Stimulated activated CD4-positive, alpha-beta T cell treated with anti-CD3 and anti-CD28 coated beads, Interleukin-12 subunit alpha, Interleukin-12 subunit beta, amount 100 ng/mL, for 4 hours (primary cell): ENCODE results near the gene CD86.
"Not testable (repeated sequence)": the region's sequence is repeated elsewhere in the genome, so short reads cannot be mapped to it uniquely, and the experiment has no call there.

Source experiments
- DNase-seq: peaks from one replicate; pipeline ENCODE4 v3.0.0-alpha.2; 2020

Gene CD86

DNA sequence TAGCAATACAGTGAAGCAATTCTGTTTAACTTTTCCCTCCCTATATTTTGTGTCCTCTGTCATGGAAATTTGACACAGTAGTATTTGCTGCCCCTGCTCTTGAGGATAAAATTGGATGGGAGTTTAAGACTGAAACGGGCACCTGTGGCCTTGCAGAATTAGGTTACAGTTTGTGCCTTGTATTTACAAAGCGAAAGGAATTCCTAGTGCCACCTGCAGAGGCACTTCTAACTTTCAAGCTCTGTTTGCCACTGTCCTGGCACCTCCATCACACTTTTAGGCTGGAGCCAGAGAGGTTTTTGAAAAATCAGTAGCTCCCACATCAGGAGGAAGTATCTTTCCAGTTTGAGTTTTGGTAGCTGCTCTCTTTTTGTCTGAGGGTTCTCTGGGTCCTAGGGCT lies 39.5 kb downstream of the CD86 start:
- DNase-seq = no peak

DNA sequence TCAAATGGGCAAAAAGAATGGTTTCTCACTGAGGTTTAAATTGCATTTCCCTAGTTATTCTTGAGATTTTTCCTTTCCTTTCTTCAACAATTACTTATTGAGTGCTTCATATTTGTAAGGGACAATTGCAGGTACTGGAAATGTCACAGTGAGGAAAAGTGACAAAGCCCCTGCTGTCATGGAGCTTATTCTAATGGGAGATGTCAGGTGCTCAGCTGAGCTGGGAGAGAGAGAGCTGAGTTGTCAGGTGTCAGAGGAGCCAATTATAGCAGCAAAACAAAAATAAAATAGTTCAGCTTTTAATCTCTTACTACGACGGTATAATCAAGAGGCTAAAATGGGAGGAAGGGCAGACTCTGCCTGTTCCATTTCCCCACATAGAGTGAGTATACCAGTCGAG lies 42.0 kb downstream of the CD86 start:
- no peak for DNase-seq

DNA sequence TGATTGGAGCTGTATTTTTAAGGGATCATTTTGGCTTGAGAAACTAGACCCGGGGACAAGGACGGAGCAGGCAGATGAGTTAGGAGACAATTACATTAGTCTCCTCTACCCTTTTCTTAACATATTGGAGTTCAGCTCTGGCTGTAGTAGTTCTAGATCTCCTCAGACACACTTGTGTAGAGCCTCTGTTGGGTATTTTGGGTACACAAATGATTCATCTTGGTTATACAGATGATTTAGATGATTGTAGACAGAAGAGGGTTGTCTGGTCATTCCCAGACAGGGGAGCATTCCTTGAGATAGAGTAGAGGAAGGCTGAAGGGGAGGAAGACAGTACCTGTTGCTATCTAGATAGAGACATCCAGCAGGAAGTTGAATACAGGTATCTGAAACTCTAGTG lies 43.4 kb downstream of the CD86 start:
- no peak for DNase-seq

DNA sequence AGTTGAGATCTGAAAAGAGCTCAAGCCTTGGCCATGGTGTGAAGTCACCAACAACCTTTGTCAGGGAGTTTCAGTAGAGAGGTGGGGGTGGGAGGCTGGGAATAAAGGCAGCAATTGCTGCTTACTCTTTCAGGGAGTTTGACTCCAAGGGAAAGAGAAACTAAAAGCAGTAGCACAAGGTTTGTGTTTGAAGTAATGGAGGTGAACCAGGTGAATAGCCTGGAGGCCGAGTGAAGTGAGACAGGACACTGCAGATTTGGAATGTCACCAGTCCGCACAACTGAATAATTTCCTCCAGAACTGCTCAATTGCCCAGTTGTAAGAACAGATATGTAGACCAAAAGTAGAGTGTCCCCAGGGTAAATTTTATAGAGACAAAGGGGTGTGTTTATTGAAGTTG lies 44.1 kb downstream of the CD86 start:
- DNase-seq = no peak

DNA sequence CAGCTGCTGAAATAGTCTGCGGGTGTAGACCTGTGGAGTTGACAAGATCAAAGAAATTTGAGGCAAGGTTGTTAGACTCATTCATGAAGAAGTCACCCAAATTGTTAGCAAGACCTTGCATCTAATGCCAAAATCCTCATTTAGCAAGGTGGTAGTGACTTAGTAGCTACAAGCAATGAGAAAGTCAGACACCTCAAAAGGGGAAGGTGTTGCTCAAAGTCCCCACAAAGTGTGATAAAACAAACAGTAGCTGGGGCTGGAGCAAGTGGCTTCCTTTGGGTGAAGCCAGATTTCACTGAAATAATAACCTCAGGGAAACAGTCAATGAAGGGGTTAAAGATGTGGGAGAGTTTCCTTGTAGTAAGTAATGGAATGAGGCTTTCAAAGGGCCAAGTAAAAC lies 44.9 kb downstream of the CD86 start:
- no peak for DNase-seq

DNA sequence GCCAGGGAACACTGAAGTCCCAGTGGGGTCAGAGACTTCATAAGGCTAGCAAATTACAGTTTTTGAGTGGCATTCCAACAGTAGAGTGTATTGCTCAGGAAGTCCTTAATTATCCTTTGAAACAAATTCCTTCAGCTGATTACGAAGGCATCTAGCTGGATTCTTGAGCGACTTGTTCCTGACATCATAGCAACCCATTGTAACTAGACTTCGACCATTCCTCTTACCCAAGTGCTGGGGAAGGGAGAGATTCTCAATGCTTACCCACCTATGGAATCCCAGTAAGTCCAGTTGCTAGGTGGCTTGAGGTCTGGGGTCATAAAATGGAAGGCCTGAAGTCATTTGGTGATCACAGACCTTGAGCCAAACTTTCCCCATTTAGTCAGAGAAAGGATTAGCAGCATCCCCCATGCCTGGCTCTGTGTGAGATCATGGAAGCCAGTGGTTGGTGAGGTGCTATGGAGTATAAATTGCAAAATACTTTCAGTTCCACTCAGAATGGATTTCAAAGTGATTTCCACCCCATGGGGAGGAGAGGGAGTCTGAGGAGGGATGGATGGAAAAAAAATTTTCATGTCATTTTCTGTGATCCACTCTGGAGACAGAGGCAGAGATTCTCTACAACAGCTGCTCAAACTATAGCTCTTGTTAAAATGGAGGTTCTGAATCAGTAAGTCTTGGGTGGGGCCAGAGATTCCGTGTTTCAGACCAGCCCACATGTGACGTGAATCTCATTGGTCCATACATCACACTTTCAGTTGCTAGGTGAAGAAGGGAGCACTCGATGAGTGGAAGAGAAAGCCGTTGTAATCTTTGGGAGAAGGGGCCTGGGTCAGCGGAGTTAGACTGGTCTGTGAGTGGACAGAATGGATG lies 45.7 kb downstream of the CD86 start:
- DNase-seq = no peak

DNA sequence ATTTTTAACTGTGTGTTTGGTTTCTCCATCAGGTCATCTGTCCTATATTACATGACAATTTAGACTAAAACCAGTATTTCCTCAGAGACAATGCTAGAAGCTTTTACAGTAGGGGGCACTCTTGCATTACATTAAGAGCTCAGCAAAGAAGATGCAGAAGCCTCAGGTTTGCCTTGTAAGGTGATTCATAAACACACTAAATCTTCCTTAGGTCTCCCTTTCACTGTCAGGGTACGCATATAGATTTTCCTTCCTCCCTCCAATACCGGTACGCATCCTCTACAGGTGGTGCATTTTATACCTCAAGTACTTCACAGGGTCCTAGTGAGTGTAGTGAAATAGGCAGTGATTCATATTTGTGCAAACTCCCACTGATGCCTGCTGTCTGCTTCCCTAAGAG lies 46.5 kb downstream of the CD86 start:
- DNase-seq = no peak

DNA sequence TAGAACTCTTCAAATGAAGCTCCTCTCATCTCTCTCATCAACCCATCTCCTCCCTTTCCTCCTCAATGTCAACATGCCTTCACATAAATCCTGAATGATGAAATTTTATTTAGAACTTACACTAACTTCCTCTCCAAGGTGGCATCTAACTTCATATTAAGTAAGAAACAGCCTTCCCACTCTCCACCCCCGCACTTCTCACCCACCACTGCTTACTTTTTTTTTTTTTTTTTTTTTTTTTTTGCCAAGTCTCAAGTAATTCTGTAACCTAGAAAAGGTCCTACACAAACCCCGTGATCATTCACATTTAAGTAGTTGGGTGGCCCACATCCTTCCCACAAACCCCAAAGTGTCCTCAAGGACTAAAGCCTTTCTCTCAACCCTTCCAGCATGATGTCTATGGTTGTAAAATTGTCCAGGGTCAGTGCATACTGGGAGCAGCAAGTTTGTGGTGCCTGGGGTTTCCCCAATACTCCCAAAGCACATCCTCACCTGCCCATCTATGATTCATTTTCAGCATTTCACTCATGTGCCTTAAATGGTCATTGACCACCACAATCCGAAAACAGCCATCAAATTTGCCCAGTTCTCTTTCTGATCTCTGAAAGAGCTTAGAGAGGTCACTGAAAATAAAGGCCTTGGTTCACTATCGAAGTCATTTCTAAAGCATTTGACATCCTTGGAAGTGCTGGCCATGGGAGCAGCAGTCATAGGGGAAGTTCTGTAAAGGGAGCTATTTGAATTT lies 47.2 kb downstream of the CD86 start:
- peak; percentile 7 for DNase-seq

DNA sequence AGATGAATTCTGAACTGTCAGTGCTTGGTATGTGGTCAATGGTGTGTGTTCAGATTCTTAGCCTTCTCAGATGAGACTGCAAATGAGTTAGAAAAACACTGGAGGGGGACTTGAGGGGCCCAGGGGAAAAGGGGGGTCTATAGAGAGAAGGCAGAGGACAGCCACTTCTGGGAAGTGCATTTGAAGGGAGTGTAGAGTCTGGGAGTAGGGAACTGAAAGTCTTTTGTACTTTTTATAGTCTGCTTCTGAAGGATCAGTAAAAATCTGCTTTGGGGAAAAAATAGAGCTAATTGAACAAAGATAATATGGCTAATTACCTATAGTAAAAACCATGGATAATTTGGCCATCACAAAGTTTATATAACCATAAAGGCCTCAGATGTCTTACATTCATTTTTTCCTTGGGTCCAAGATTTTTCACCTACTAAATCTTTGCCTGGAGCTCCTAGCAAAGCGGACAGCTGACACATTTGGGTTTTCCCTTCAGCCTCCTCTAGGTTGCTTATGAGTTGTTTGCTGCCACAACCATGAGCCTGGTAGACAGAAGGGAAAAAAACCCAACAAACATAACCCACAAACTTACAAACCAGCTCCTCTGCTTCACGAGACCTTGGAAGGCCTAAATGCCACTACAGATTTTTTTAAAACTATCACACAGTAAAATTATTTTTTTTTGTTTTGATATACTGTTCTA lies 48.8 kb downstream of the CD86 start:
- DNase-seq = no peak

DNA sequence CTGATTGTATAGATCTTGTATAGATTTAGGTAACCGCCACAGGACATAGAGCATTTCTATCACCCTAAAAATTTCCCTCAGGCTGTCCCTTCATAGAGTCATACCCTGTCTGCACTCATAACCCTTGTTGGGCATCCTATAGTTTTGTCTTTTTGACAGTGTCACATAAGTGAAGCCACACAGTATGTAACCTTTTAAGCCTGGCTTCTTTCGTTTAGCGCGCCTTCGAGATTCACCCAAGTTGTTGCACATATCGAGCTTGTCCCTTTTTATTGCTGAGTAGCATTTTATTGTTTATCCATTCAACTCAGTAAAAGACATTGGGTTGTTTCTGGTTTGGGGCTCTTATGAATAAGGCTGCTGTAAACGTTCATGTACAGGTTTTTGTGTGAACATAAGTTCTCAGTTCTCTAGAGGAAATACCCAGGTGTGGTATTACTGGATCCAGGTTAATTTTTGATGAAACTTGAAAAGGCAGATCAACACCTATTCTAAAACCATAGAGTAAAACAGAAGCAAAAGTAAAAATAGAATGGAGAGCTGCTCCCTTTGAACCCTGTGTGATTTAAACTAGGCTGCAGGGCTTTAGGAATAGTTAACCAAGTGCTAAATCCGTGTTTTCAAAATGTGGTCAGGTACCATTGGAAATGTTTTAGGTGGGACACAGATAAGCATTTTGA lies 49.5 kb downstream of the CD86 start:
- DNase-seq = no peak

DNA sequence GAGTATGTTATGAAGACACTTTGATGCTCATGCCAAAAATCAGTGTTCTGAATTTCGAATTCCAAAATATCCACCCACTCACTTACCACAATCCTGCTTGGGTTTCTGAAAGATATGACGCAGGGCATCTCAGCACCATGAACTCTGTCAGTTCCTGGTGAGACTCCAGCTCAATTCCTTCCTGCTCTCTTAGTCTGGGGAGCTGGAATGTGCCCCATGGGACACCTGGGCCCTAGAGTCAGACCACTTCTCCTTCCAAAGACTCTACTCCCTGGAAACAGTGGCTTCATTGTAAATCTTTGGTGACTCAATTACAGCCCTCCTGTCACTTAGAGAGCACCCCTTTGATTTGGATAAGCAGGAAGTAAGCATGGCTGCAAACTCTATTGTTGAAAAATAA lies 50.5 kb downstream of the CD86 start:
- no peak for DNase-seq

DNA sequence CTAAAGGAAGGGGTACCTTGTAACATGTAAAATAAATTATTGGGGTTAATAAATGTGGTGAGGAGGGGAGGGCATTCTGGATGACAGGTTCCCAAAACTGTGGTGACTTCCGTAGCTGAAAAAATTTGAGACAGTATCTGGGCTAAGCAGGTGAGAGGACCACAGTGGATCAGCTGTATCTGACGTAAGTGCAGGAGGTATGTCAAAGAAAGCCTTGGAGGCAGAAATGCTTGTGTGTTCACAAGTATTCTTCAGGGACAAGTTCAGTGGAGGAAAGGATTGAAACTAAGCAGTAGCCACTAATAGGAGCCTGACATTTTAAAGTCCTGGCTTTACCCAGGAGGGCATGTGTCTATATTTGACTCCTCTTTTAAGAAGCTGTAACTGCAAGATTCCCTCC lies 52.0 kb downstream of the CD86 start:
- DNase-seq = no peak

DNA sequence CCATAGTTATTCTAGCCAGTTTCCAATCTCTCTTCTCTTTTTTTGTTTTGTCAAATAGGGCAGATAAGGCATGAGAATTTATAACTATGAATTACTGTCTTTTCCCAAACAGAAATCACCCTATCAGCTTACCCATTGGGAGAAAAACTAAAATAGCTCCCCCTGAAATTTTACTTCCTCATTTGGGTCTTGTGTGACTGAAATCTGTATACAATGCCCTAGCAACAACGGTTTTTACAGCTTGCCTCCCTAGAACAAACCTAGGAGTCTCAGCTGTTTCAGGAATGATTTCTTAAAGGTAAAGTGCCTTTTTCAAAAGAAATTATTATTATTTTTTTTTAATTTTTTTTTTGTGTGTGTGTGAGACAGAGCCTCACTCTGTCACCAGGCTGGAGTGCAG lies 56.8 kb downstream of the CD86 start:
- no peak for DNase-seq

DNA sequence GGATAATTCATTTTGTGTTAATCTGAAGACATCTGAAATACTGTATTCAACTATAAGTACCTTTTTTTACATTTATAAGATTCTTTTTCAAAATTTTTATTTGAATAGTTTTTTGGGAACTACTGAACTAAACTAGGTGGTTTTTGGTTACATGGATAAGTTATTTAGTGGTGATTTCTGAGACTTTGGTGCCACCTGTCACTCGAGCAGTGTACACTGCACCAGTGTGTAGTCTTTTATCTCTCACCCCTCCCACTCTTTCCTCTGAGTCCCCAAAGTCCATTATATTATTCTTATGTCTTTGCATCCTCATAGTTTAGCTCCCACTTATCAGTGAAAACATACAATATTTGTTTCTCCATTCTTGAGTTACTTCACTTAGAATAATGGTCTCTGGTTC lies 57.6 kb downstream of the CD86 start:
- DNase-seq = no peak

DNA sequence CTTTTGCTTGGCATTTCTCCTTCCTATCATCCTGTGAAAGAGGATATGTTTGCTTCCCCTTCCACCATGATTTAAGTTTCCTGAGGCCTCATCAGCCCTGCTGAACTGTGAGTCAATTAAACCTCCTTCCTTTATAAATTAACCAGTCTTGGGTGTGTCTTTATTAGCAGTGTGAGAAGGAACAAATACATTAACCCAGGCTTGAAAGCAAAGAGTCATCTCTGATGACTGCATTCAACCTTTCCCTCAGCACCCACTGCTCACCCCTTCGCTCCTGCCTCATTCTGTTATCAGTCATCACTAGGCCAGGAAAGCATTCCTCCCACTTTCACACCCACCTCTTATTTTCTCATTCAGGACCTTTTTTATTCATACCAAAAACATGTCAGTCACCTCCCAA lies 68.7 kb downstream of the CD86 start:
- DNase-seq = no peak

DNA sequence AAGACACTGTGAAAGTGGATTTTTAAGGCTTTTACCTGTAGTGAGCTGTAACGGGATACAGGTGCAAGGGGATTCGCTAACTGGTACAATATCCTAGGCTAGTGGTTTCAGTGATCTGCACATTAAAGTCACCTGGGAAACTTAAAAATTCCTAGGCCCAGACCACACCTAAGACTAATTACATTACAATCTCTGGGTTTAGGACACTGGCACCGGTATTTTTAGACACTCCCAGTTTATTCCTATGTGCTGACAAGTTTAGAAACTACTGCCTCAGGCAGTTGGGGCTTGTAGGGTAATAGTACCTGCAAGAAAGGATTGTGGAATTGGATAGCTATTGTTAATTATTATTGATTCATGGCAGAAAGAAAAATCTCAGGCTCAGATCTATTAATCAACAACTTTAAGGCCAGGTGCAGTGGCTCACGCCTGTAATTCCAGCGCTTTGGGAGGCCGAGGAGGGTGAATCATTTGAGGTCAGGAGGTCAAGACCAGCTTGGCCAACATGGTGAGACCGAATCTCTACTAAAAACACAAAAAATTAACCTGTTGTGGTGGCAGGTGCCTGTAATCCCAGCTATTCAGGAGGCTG lies 77.9 kb downstream of the CD86 start:
- DNase-seq = no peak

DNA sequence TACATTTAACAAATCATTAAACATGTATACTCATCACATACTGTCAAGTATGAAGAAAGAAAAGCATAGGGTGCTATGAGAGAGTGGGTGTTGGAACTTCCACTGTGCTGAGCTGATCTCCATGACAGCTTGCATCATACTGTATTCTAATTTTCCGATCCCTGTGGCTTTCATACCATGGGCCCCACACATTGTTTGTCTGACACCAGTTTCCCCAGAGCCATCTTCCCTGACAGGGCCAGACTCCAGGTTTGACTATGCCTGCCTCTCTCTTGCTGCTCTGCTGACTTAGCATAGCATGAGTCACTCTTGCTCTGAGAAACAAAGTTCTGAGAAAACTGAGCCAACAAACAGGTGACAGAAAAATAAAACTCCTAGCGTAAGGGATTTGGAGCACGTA lies 91.3 kb downstream of the CD86 start:
- DNase-seq = peak; percentile 28

DNA sequence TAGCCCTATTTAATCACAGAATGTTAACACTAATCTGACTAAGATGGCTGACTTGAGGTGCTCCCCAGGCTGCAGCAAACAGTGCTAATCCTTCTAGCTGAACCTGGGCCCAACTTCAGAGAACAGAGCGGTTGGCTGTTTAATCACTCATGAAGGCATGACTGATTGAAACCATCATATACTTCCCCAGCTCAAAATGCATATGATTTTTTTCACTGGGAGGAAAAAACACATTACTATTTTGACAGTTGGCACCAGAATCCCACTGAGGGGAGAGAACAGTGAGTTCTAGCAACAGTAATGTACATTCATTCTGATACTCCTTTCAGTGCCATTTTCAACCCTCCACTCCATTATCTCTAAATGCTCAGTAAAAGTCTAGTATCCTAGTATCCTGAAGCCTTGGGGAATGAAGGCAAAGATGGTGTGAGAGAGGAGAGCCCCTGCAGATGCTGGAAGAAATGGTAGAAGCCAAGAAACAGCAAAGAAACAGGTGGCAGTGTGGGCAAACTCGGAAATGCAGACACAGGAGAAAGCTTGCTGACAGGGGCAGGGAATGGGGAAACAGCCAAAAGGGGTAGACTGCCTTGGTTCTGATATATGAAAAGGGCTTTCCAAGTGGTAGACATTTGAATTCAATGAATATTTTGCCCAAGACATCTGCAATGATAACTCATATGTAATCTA lies 93.9 kb downstream of the CD86 start:
- DNase-seq = no peak

DNA sequence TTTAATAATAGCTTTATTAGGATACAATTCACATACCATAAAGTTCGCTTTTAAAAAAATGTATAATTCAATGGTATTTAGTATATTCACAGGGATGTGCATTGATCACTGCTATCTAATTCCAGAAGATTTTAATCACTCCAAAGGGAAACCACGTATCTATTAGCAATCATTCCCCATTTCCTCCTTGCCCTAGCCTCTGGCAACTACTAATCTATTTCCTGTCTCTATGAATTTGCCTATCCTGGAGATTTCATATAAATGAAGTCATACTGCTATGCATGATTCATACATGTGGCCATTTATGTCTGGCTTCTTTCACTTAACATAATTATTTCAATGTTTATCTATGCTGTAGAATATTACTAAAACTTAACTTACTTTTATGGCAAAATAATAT lies 96.3 kb downstream of the CD86 start:
- DNase-seq = no peak

DNA sequence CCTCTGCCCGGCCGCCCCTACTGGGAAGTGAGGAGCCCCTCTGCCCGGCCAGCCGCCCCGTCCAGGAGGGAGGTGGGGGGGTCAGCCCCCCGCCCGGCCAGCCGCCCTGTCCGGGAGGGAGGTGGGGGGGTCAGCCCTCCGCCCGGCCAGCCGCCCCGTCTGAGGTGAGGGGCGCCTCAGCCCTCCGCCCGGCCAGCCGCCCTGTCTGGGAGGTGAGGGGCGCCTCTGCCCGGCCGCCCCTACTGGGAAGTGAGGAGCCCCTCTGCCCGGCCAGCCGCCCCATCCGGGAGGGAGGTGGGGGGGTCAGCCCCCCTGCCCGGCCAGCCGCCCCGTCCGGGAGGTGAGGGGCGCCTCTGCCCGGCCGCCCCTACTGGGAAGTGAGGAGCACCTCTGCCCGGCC lies 109.8 kb downstream of the CD86 start:
- DNase-seq = not testable (repeated sequence)

DNA sequence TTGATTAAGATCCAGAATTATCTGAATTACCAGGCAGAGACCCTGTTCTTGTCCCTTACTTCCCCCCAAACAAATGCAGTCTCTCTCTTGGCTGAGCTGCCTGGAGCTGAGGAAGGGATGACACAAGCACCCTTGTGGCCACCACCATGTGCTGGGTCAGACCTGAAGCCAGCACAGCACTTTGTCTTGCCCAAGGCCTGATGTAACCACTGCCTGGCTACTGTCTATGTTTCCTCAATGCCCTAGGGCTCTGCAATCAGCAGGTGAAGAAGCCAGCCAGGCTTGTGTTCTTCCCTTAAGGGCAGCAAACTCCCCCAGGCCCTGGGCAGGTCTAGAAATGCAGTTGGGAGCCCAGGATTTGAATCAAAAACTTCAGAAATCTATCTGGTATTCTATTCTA lies 112.5 kb downstream of the CD86 start:
- DNase-seq = no peak

DNA sequence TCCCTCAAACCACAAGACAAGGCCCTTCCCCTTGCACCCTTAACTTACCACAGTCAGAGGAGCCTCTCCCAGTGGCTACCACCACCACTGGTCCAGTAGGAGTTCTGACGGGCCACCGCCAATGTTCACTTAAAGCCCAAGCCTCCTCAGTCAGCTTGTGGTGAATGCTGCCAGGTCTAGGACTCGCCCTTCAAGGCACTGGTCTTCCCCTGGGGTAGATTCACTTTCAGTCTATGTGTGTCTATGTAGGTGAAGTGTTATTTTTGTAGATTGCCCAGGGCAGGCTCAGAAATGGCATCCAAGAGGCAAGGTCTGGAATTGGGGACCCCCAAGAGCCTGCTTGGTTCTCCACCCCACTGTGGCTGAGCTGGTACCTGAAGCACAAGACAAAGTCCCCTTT lies 112.9 kb downstream of the CD86 start:
- no peak for DNase-seq
